ENCODE data around the gene HIKESHI. TPM values are rescaled to one million over a fixed set of nuclear protein-coding genes. Genes with fewer than 3 reads are reported as not detected.

The HIKESHI gene
- total RNA-seq, 2 donors from 2014 or later = 29.4 to 38.9 TPM

DNA sequence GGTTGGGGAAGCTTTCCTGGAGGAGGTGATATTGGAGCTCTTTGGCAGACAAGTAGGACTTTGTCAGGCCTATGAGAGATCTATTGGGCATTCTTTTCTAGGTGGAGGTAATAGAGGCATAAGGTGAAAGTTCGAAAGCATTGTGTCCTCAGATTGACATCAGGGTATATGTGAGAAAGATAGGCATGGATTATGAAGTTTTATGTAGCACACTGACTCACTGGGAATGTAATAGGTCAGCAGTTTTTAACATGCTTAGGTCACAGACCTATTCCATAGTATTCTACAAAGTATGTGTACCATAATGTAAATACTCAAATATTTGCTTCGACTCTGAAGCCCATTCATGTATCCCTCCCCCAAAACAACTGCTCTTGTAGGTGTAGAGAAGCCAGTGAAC, 11.8 kb downstream of the HIKESHI start:
- 98% methylated on average over 2 of the region's 2 CpGs for WGBS

DNA sequence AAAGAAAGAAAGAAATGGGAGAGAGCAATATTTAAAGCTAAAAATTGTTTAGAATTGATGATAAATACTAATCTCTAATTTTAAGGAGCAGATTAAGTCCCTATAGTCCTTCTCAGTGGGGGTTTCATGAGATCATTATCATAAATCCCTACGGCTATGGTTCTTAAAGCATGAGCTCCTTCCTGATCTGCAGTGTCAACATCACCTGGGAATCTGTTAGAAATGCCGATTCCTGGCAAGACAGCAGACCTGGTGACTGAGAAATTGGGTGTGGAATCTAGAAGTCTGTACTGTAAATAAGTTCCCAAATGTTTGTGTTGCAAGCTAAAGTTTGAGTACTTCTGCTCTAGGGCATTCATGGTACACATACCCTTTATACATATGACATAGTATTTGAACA, 12.6 kb downstream of the HIKESHI start:
- intact Hi-C loops (cut with DNase I) = no loop called here
- no peak overlapping the region for H3K4me3 ChIP-seq
- no peak for DNase-seq (ENCODE audit: low spot score)
- no peak for TF ChIP-seq POLR2AphosphoS5 (IDR thresholded peaks at IDR 0.05)
- no peak for TF ChIP-seq POLR2A (IDR thresholded peaks at IDR 0.05)
- TF ChIP-seq, protein P1, sequence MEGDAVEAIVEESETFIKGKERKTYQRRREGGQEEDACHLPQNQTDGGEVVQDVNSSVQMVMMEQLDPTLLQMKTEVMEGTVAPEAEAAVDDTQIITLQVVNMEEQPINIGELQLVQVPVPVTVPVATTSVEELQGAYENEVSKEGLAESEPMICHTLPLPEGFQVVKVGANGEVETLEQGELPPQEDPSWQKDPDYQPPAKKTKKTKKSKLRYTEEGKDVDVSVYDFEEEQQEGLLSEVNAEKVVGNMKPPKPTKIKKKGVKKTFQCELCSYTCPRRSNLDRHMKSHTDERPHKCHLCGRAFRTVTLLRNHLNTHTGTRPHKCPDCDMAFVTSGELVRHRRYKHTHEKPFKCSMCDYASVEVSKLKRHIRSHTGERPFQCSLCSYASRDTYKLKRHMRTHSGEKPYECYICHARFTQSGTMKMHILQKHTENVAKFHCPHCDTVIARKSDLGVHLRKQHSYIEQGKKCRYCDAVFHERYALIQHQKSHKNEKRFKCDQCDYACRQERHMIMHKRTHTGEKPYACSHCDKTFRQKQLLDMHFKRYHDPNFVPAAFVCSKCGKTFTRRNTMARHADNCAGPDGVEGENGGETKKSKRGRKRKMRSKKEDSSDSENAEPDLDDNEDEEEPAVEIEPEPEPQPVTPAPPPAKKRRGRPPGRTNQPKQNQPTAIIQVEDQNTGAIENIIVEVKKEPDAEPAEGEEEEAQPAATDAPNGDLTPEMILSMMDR (IDR thresholded peaks at IDR 0.05) = no peak
- no peak overlapping the region for H3K27ac ChIP-seq
- no peaks in the 10 kb centered on the region for H3K27me3 ChIP-seq (replicated peaks; ENCODE audit: insufficient read depth)
- no peaks in the 10 kb centered on the region for H3K9me3 ChIP-seq
- no peaks in the 10 kb centered on the region for H3K36me3 ChIP-seq
- no peaks in the 10 kb centered on the region for H3K4me1 ChIP-seq (replicated peaks)
- WGBS = 66% methylated on average over 2 of the region's 2 CpGs

More for the DNA sequence above, 11.8 kb downstream of the HIKESHI start:
- Histone ChIP-seq H3K4me1 (replicated peaks) (no peaks in the 10 kb centered on the region), H3K27me3 (replicated peaks; ENCODE audit: insufficient read depth) (no peaks in the 10 kb centered on the region), H3K36me3 (no peaks in the 10 kb centered on the region), H3K9me3 (no peaks in the 10 kb centered on the region), H3K4me3 (no peak overlapping the region), H3K27ac (no peak overlapping the region)
- intact Hi-C loops (cut with DNase I) = no loop called here
- TF ChIP-seq POLR2A (IDR thresholded peaks at IDR 0.05) (no peak), POLR2AphosphoS5 (IDR thresholded peaks at IDR 0.05) (no peak)
- DNase-seq (ENCODE audit: low spot score) = no peak

DNA sequence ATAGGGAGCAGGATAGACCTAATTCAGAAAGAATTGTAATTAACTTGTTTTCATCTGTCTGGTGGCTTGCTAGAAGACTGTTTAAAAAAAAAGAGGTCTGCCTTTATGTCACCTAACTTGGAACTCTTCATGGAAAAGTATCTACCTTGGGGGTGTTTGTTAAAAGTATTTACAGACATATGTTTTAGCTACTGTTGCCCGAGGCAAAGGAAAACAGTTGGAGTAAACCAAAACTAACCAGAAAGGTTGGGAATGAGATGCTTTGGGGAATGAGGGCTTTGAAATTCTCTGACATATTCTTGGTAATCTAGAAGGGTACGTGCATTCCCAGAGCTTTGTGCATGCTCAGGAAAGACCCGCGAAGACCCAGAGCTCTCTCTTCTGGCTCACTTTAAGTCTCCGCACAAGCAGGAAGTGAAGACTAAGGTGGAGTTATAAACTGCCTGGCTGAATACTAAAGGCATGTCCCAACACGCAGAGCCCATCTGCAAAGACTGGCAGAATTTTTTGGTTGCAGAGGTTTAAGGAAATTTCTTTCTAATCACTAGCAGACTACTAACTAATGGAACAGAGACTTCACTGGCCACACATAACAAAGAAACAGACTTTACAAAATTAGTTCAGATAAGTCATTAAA, 33.2 kb downstream of the HIKESHI start:
- no peak overlapping the region for H3K4me3 ChIP-seq
- H3K36me3 ChIP-seq = no peaks in the 10 kb centered on the region
- DNase-seq (ENCODE audit: low spot score) = no peak
- H3K27me3 ChIP-seq (replicated peaks; ENCODE audit: insufficient read depth) = no peaks in the 10 kb centered on the region
- H3K4me1 ChIP-seq (replicated peaks) = no peaks in the 10 kb centered on the region
- 94% methylated on average over 6 of the region's 6 CpGs for WGBS
- no peak overlapping the region for H3K27ac ChIP-seq
- intact Hi-C loops (cut with DNase I) = no loop called here
- TF ChIP-seq, protein P1 (IDR thresholded peaks at IDR 0.05) = no peak
- no peak for TF ChIP-seq POLR2AphosphoS5 (IDR thresholded peaks at IDR 0.05)
- no peak for TF ChIP-seq POLR2A (IDR thresholded peaks at IDR 0.05)
- H3K9me3 ChIP-seq = no peaks in the 10 kb centered on the region

DNA sequence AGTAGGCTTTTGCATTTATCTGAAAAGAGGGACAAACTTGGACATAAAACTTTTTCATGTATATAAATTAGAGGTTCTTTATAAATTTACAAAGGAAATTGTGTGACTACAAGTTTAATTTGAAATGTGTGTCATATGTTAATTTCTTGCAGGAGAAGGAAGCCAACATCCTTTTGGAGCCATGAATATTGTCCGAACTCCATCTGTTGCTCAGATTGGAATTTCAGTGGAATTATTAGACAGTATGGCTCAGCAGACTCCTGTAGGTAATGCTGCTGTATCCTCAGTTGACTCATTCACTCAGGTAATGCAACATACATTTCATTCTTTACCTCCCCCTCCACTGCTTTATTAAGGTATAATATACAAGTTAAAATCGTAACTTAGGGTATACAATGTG, 35.2 kb downstream of the HIKESHI start:
- H3K36me3 ChIP-seq = no peaks in the 10 kb centered on the region
- 91% methylated on average over 2 of the region's 2 CpGs for WGBS
- no peaks in the 10 kb centered on the region for H3K4me1 ChIP-seq (replicated peaks)
- intact Hi-C loops (cut with DNase I) = no loop called here
- TF ChIP-seq POLR2A (IDR thresholded peaks at IDR 0.05) (no peak), POLR2AphosphoS5 (IDR thresholded peaks at IDR 0.05) (no peak)
- TF ChIP-seq, protein P1 (IDR thresholded peaks at IDR 0.05) = no peak
- no peak overlapping the region for H3K4me3 ChIP-seq
- DNase-seq (ENCODE audit: low spot score) = no peak
- H3K27ac ChIP-seq = no peak overlapping the region
- H3K27me3 ChIP-seq (replicated peaks; ENCODE audit: insufficient read depth) = no peaks in the 10 kb centered on the region
- no peaks in the 10 kb centered on the region for H3K9me3 ChIP-seq

DNA sequence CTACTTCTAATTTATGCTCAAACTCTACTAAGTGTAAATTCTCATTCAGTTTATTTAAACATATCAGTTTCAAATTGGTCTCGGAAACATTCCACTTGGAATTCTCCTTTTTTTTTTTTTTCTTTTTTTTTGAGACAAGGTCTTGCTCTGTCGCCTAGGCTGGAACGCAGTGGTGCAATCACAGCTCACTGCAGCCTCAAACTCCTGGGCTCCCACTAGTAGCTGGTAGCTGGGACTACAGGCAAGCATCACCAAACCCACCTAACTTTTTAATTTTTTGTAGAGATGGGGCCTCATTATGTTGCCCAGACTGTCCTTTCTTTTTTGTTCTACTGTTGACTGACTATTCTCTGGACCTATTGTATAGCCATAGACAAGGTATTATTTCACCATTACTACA, 39.3 kb downstream of the HIKESHI start:
- no peak for TF ChIP-seq POLR2AphosphoS5 (IDR thresholded peaks at IDR 0.05)
- TF ChIP-seq POLR2A (IDR thresholded peaks at IDR 0.05) = no peak
- TF ChIP-seq, protein P1 (IDR thresholded peaks at IDR 0.05) = no peak
- Histone ChIP-seq H3K9me3 (no peaks in the 10 kb centered on the region), H3K4me1 (replicated peaks) (no peaks in the 10 kb centered on the region), H3K4me3 (no peak overlapping the region), H3K27me3 (replicated peaks; ENCODE audit: insufficient read depth) (no peaks in the 10 kb centered on the region), H3K27ac (no peak overlapping the region), H3K36me3 (no peaks in the 10 kb centered on the region)
- intact Hi-C loops (cut with DNase I) = no loop called here
- 85% methylated on average over 3 of the region's 3 CpGs for WGBS
- no peak for DNase-seq (ENCODE audit: low spot score)

Measured in prostate gland (tissue), 2 donors.